Lung (tissue), 12 donors: Measurements from ENCODE around the gene CCDC171. TPM values are rescaled to one million over a fixed set of nuclear protein-coding genes. Genes with fewer than 3 reads are reported as not detected.

ENCODE experiments used
- ATAC-seq: fragments of 200-7000 bp; cut with Tn5 transposase; one replicate; pipeline ENCODE4 v1.9.1; 2020; ENCODE audit warnings: moderate number of reproducible peaks; ENCODE audit not compliant: insufficient read depth, low FRiP score
- DNase-seq, 3 donors: peaks; one replicate each; pipeline ENCODE4 v3.0.0-alpha.2; 2013 to 2017
- H3K27ac ChIP-seq, 2 donors: one replicate each; pipeline ENCODE4 v1.5.1; 2013; ENCODE audit warnings: mild to moderate bottlenecking in 2 of 2, moderate library complexity in 2 of 2, control low read depth in 1 of 2, inconsistent platforms in 1 of 2, low read depth in 1 of 2, low read length in 1 of 2
- H3K27me3 ChIP-seq, 3 donors: one replicate each; pipeline ENCODE4 v1.5.1; 2013; ENCODE audit warnings: low read length in 2 of 3; ENCODE audit not compliant: control insufficient read depth in 3 of 3, insufficient read depth in 3 of 3
- H3K36me3 ChIP-seq, 4 donors: one replicate each; pipeline ENCODE4 v1.5.1; 2013; ENCODE audit warnings: low read length in 4 of 4, mild to moderate bottlenecking in 1 of 4, moderate library complexity in 1 of 4; ENCODE audit not compliant: control insufficient read depth in 4 of 4, insufficient read depth in 4 of 4
- H3K4me1 ChIP-seq, 5 donors: one replicate each; pipeline ENCODE4 v1.5.1; 2013; ENCODE audit warnings: low read length in 5 of 5, mild to moderate bottlenecking in 2 of 5, moderate library complexity in 1 of 5; ENCODE audit not compliant: control insufficient read depth in 5 of 5, insufficient read depth in 5 of 5
- H3K4me3 ChIP-seq: one replicate; pipeline ENCODE4 v1.5.1; 2013; ENCODE audit warnings: mild to moderate bottlenecking, control low read depth, moderate library complexity
- H3K9ac ChIP-seq, 2 donors: one replicate each; pipeline ENCODE4 v1.5.1; 2013; ENCODE audit warnings: low read length in 2 of 2, control low read depth in 1 of 2; ENCODE audit not compliant: insufficient read depth in 1 of 2
- H3K9me3 ChIP-seq, 4 donors: one replicate each; pipeline ENCODE4 v1.5.1; 2013; ENCODE audit warnings: low read length in 3 of 4, mild to moderate bottlenecking in 1 of 4, moderate library complexity in 1 of 4; ENCODE audit not compliant: control insufficient read depth in 4 of 4, insufficient read depth in 3 of 4
- WGBS, 2 donors: extraction: QIAGEN DNeasy Blood & Tissue Kit; methylation state at CpG; one replicate each; pipeline ENCODE4 v1.1.7; 2013; 5-methylcytosine and 5-hydroxymethylcytosine counted together
- polyA plus RNA-seq, 2 donors: library from polyadenylated mRNA; stranded (reverse); fragments of 200-250 nt; gene quantifications; one replicate each; pipeline ENCODE4 v1.2.1, GENCODE V29; 2013
- total RNA-seq, 2 donors: library from RNA; depleted of rRNA in 1 of 2; stranded (reverse); fragments of >200 nt in 1 of 2; gene quantifications; one replicate each; pipeline ENCODE4 v1.2.1, GENCODE V29; 2014 to 2021
- TF ChIP-seq, protein P1 (sequence below): IDR thresholded peaks from 2 replicates; pipeline ENCODE4 v1.5.1; 2012; ENCODE audit warnings: mild to moderate bottlenecking; ENCODE audit errors: control extremely low read depth, extremely low read depth
- donor health status: control.
- donor health status: control.
- donor health status: Bipolar disorder and iron deficiency.
- donor health status: healthy.
- donor health status: DM: yes; HTN: yes; CAD: no.

Gene CCDC171
- total and polyA plus RNA-seq, 4 donors = 0.40 to 17.0 (median 2.5) TPM

DNA sequence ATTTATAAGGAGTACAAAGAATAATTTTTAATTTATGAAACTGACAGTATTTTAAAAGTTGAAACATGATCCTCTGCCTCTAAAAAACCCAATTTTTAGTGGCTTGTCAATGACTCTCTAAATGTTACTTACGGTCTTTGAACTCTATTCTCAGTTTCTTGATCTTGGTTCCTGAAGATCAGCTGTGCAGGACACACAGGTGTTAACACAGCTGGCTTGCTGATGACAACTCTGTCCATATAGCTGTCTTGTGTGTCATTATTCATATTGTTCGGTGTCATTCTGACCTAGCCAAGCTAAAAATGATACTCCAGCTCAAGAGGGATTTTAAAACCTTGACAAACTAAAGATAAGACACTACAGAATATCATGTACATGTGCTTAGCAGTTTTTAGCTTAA lies 314.5 kb downstream of the CCDC171 start:
- H3K4me3 ChIP-seq = no peak overlapping the region
- H3K4me1 ChIP-seq = peaks cover 0 to 2% (median 0%) of the 10 kb centered on the region in 5 donors
- no peak overlapping the region for H3K9ac ChIP-seq
- no peaks in the 10 kb centered on the region for H3K9me3 ChIP-seq
- no peak for ATAC-seq
- TF ChIP-seq, protein P1, sequence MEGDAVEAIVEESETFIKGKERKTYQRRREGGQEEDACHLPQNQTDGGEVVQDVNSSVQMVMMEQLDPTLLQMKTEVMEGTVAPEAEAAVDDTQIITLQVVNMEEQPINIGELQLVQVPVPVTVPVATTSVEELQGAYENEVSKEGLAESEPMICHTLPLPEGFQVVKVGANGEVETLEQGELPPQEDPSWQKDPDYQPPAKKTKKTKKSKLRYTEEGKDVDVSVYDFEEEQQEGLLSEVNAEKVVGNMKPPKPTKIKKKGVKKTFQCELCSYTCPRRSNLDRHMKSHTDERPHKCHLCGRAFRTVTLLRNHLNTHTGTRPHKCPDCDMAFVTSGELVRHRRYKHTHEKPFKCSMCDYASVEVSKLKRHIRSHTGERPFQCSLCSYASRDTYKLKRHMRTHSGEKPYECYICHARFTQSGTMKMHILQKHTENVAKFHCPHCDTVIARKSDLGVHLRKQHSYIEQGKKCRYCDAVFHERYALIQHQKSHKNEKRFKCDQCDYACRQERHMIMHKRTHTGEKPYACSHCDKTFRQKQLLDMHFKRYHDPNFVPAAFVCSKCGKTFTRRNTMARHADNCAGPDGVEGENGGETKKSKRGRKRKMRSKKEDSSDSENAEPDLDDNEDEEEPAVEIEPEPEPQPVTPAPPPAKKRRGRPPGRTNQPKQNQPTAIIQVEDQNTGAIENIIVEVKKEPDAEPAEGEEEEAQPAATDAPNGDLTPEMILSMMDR = no peak
- WGBS, 2 donors = 79 to 91% methylated on average over 2 of the region's 2 CpGs
- no peaks in the 10 kb centered on the region for H3K36me3 ChIP-seq
- DNase-seq = no peak
- H3K27ac ChIP-seq = no peak overlapping the region
- H3K27me3 ChIP-seq = no peaks in the 10 kb centered on the region

DNA sequence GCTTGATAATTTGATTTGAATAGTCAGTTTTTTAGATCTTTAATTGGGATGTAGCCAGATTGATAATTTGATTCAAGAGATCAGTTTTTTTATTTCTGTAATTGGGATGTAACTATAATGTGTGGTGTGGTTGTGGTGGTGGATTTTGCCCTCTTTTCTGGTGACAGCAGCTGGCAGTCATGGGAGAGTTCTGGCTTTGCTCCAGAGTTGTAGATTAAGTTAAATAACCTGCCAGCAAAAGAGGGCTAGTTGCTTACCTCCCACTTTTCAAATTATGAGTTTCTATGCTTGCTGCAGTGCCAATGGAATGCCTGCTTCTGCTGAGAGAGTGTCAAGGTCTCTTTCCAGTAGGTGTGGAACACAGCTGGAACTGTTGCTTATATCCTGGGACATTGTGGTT lies 315.1 kb downstream of the CCDC171 start:
- H3K36me3 ChIP-seq = no peaks in the 10 kb centered on the region
- no peak overlapping the region for H3K4me3 ChIP-seq
- H3K4me1 ChIP-seq = peaks cover 0 to 2% (median 0%) of the 10 kb centered on the region in 5 donors
- ATAC-seq (no peak), DNase-seq (peak in 1 of 3 donors; percentile 10)
- no peak overlapping the region for H3K9ac ChIP-seq
- no peaks in the 10 kb centered on the region for H3K27me3 ChIP-seq
- no peak overlapping the region for H3K27ac ChIP-seq
- TF ChIP-seq, protein P1 = no peak
- no peaks in the 10 kb centered on the region for H3K9me3 ChIP-seq

DNA sequence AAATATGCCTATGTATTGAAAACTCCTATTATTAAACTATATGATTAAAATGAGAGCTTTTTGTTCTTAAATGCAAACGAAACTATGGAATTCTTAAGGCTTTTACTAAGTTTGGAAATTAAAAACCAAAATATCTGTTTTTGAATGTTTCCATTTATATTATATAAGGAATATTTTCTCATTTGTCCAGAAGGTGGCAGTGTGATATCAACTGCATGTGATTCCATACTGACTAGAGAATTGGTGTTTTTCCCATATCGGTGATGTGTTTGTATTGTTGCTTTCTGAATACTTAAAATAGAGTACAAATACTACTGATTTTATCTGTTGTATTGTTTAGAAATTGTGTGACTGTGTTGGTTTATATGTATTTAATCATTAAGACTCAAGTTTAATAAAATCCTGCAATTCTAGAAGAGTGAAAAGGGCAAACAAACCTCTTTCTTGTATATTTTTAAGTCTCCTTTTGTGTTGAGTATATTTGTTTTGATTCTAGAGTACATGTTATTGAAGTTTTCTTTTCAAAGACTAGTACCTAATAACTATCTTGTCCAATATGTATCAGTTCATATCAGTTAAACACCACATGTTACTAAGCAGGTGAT lies 320.8 kb downstream of the CCDC171 start:
- DNase-seq = peak in 2 of 3 donors; percentile 80 to 88

More for the DNA sequence above, 320.8 kb downstream of the CCDC171 start:
- TF ChIP-seq, protein P1 = peak; percentile 27
- peaks cover 0 to 1% (median 0%) of the 10 kb centered on the region in 4 donors for H3K9me3 ChIP-seq
- ATAC-seq = no peak
- H3K36me3 ChIP-seq = no peaks in the 10 kb centered on the region
- 5 to 18% methylated on average over 2 of the region's 2 CpGs for WGBS, 2 donors
- H3K27me3 ChIP-seq = no peaks in the 10 kb centered on the region
- H3K27ac ChIP-seq = no peak overlapping the region
- H3K4me3 ChIP-seq = no peak overlapping the region
- H3K9ac ChIP-seq = no peak overlapping the region
- H3K4me1 ChIP-seq = peaks cover 0 to 5% (median 0%) of the 10 kb centered on the region in 5 donors
